Measurements from ENCODE around the gene DNAH14.

GRCh38 chr1:225347123-225347683 is 417.7 kb downstream of the DNAH14 start:
- TF ChIP-seq CTCF (IDR thresholded peaks at IDR 0.05) (no peak), EZH2 (IDR thresholded peaks at IDR 0.05; ENCODE audit: borderline replicate concordance, insufficient read depth, low read depth, low read length, poor library complexity, severe bottlenecking) (no peak)

Measured in B cell (primary cell).